ENCODE measurements around the gene SGCE.

SGCE gene

GRCh38 chr7:94561841-94562514 is 94.0 kb downstream of the SGCE start:
- DNase-seq, result no peak

- DNase-seq, result no peak
Observed at GRCh38 chr7:94559972-94560371, 96.0 kb downstream of the SGCE start.

GRCh38 chr7:94557215-94557614 is 98.7 kb downstream of the SGCE start:
- DNase-seq, result no peak

- DNase-seq, result no peak
Observed at GRCh38 chr7:94556028-94556427, 99.9 kb downstream of the SGCE start.

GRCh38 chr7:94547126-94547525 is 108.8 kb downstream of the SGCE start:
- DNase-seq, result no peak

GRCh38 chr7:94540428-94540827 is 115.5 kb downstream of the SGCE start:
- DNase-seq, result no peak
